HL-60 (cell line): Measurements from ENCODE around the gene LPCAT1.

Experiments
- DNase-seq, 2 experiments: peaks; one replicate each; pipeline ENCODE4 v3.0.0-alpha.2; 2010 to 2020; ENCODE audit warnings: low read depth in 1 of 2, low spot score in 1 of 2
- H3K27ac ChIP-seq: fragments of 250-450 bp; sonication (Bioruptor Pico); replicated peaks from 2 replicates; pipeline ENCODE4 v1.5.1; 2020; ENCODE audit warnings: mild to moderate bottlenecking, moderate library complexity
- H3K27me3 ChIP-seq: fragments of 250-450 bp; sonication (Bioruptor Pico); 2 replicates; pipeline ENCODE4 v1.5.1; 2021; ENCODE audit warnings: mild to moderate bottlenecking, moderate library complexity; ENCODE audit not compliant: insufficient read depth, poor library complexity, severe bottlenecking
- H3K4me3 ChIP-seq: replicated peaks from 2 replicates; pipeline ENCODE4 v1.5.1; 2011; ENCODE audit warnings: mild to moderate bottlenecking, control low read depth, low read length; ENCODE audit not compliant: insufficient read depth
- GABPA ChIP-seq: IDR thresholded peaks from 2 replicates; pipeline ENCODE4 v1.6.1; 2012; ENCODE audit warnings: low read depth
- POLR2AphosphoS5 ChIP-seq: IDR thresholded peaks from 2 replicates; pipeline ENCODE4 v1.6.1; 2012; ENCODE audit warnings: low read depth
- SPI1 ChIP-seq: IDR thresholded peaks from 2 replicates; pipeline ENCODE4 v1.6.1; 2012; ENCODE audit warnings: low read depth, mild to moderate bottlenecking, borderline replicate concordance
- TF ChIP-seq, protein P1 (sequence below): IDR thresholded peaks from one replicate; pipeline ENCODE4 v1.5.1; 2011; ENCODE audit warnings: low read length, control low read depth, inconsistent platforms; ENCODE audit not compliant: insufficient read depth
- TF ChIP-seq, protein P2 (sequence below): IDR thresholded peaks from 2 replicates; pipeline ENCODE4 v1.6.1; 2012; ENCODE audit warnings: low read depth; ENCODE audit not compliant: insufficient replicate concordance

Gene LPCAT1

DNA sequence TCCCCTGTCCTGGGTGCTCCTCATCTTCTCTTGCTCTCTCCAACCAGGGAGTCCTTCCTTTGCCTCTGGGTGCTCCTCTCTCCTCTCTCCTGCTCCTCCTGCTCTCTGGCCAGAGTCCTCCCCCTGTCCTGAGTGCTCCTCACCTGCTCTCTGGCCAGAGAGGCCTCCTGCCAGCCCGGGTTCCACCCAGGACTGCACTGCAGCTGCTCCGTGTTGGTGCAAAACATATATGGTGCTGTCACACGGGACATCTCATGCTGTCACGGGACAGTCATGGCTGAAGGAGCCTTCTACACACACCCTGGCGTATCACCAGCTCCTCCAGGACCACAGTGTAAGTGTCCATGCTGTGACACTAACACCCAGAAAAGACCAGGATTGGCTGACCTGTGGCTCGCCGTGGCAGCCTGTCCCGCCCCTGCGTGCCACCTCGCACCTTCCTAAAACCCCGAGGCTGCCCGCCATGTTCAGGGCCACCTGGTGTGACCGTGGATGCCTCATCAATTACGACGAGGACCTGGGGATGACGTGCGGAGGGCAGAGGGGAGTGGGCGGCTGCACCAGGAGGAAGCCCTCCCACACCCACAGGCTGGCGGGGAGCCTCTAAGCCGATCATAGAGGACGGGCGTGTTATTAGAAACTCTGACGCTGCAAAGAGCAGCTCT is 50.7 kb downstream of the LPCAT1 start:
- Histone ChIP-seq H3K4me3 (no peak overlapping the region), H3K27ac (no peak overlapping the region), H3K27me3 (no peaks in the 10 kb centered on the region)
- no peak for TF ChIP-seq SPI1
- TF ChIP-seq, protein P1, sequence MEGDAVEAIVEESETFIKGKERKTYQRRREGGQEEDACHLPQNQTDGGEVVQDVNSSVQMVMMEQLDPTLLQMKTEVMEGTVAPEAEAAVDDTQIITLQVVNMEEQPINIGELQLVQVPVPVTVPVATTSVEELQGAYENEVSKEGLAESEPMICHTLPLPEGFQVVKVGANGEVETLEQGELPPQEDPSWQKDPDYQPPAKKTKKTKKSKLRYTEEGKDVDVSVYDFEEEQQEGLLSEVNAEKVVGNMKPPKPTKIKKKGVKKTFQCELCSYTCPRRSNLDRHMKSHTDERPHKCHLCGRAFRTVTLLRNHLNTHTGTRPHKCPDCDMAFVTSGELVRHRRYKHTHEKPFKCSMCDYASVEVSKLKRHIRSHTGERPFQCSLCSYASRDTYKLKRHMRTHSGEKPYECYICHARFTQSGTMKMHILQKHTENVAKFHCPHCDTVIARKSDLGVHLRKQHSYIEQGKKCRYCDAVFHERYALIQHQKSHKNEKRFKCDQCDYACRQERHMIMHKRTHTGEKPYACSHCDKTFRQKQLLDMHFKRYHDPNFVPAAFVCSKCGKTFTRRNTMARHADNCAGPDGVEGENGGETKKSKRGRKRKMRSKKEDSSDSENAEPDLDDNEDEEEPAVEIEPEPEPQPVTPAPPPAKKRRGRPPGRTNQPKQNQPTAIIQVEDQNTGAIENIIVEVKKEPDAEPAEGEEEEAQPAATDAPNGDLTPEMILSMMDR = no peak
- no peak for DNase-seq

DNA sequence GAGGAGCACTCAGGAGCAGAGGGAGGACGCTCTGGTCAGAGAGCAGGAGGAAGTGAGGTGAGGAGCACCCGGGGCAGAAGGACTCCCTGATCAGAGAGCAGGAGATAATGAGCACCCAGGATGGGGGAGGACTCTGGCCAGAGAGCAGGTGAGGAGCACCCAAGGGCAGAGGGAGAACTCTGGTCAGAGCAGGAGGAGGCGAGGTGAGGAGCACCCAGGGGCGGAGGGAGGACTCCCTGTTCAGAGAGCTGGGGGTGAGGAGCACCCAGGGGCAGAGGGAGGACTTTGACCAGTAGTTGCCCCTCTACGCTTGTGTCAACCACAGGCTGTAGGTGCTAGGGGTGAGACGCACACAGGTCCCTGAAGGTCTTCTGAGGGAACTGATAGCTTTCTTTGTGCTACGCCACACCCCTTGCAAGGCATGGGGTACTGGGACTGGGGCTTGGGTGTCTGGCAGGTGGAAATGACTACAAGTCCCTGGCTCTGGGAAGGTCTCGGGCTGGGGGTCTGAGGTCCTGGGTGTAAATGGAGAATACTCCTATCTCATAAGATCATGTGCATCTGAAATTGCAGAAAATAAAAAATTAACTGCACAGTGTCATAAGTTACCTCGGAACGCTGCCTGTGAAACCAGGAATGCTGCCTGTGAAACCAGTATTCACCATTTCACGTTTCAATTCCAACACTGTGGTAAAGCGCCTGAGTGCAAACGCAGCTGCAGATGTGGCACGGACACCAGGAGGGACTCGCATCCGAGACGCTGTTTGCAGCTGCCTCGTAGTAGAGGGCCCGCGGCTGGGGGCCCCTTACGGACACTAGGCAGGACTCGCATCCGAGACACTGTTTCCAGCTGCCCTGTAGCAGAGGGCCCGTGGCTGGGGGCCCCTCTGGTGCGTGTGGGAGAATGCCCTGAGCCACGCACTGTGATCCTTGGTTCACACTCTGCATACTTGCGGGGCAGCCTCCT is 51.5 kb downstream of the LPCAT1 start:
- DNase-seq = no peak
- TF ChIP-seq POLR2AphosphoS5 (no peak), GABPA (no peak)
- TF ChIP-seq, protein P1 = no peak
- H3K27ac ChIP-seq = no peak overlapping the region
- no peaks in the 10 kb centered on the region for H3K27me3 ChIP-seq
- no peak overlapping the region for H3K4me3 ChIP-seq

DNA sequence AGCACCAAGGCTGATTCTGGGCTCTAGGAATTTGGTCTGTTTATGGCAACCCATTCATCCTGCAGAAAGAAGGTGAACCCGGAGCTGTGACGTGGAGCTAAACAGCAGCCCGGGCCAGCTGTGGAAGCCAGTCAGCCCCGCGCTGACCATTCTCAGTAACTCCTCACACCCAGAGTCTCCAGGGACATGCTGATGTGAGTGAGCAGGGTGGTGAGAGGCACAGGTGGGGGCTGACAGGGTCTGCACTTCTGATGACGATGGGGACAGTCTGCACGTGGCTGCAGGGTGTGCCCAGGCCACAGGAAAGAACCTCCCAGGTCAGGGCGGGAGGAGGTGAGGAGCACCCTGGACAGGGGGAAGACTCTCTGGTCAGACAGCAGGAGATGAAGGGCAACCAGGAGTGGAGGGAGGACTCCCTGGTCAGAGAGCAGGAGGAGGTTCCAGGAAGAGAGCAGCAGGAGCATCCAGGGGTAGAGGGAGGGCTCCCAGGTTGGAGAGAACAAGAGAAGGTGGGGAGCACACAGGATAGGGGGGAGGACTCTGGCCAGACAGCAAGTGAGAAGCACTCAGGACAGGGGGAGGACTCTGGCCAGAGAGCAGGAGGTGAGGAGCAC is 52.4 kb downstream of the LPCAT1 start:
- H3K27me3 ChIP-seq = no peaks in the 10 kb centered on the region
- no peak overlapping the region for H3K27ac ChIP-seq
- no peak overlapping the region for H3K4me3 ChIP-seq
- TF ChIP-seq SPI1 = no peak
- no peak for TF ChIP-seq POLR2AphosphoS5
- TF ChIP-seq, protein P2, sequence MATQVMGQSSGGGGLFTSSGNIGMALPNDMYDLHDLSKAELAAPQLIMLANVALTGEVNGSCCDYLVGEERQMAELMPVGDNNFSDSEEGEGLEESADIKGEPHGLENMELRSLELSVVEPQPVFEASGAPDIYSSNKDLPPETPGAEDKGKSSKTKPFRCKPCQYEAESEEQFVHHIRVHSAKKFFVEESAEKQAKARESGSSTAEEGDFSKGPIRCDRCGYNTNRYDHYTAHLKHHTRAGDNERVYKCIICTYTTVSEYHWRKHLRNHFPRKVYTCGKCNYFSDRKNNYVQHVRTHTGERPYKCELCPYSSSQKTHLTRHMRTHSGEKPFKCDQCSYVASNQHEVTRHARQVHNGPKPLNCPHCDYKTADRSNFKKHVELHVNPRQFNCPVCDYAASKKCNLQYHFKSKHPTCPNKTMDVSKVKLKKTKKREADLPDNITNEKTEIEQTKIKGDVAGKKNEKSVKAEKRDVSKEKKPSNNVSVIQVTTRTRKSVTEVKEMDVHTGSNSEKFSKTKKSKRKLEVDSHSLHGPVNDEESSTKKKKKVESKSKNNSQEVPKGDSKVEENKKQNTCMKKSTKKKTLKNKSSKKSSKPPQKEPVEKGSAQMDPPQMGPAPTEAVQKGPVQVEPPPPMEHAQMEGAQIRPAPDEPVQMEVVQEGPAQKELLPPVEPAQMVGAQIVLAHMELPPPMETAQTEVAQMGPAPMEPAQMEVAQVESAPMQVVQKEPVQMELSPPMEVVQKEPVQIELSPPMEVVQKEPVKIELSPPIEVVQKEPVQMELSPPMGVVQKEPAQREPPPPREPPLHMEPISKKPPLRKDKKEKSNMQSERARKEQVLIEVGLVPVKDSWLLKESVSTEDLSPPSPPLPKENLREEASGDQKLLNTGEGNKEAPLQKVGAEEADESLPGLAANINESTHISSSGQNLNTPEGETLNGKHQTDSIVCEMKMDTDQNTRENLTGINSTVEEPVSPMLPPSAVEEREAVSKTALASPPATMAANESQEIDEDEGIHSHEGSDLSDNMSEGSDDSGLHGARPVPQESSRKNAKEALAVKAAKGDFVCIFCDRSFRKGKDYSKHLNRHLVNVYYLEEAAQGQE = no peak
- TF ChIP-seq, protein P1 = no peak
- TF ChIP-seq GABPA = no peak
- no peak for DNase-seq

DNA sequence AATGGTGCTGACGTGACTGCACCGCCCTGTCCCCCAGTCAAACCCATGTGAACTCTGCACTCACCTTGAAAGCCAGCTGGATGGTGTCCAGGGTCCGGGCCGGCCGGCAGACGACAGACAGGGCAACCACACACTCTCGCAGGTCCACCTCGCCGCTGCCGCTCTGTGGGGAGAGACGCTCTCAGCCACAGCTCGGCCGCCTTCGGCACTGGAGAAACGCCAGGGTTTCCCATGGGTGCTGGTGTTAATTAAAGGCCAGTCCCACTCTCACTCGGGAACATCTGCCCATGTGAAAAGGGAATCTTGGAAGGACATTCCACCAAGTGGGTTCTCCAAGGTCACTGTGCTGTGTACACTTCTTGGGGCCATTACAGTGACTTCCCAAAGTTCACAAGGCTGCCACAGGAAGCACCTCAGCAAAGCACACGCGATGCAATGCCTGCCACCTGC is 53.0 kb downstream of the LPCAT1 start:
- DNase-seq = no peak
- Histone ChIP-seq H3K27me3 (no peaks in the 10 kb centered on the region), H3K4me3 (no peak overlapping the region), H3K27ac (no peak overlapping the region)
- no peak for TF ChIP-seq POLR2AphosphoS5
- TF ChIP-seq SPI1 = no peak
- no peak for TF ChIP-seq GABPA
- TF ChIP-seq, protein P1 = no peak
- TF ChIP-seq, protein P2 = no peak
